Brain microvascular endothelial cell (primary cell): ENCODE results near the gene XXYLT1.

ENCODE experiments used
- DNase-seq: peaks from one replicate; pipeline ENCODE4 v3.0.0-alpha.2; 2020
- H3K27ac ChIP-seq: fragments of 250-450 bp; sonication (Bioruptor Pico); 2 replicates; pipeline ENCODE4 v1.5.1; 2020; ENCODE audit warnings: mild to moderate bottlenecking, moderate library complexity
- H3K27me3 ChIP-seq: fragments of 250-450 bp; sonication (Bioruptor Pico); replicated peaks from 2 replicates; pipeline ENCODE4 v1.5.1; 2020; ENCODE audit warnings: mild to moderate bottlenecking
- H3K36me3 ChIP-seq: fragments of 250-450 bp; sonication (Bioruptor Pico); replicated peaks from 2 replicates; pipeline ENCODE4 v1.5.1; 2020; ENCODE audit warnings: mild to moderate bottlenecking
- H3K4me3 ChIP-seq: 2 replicates; pipeline ENCODE4 v1.5.1; 2011; ENCODE audit warnings: low read depth, mild to moderate bottlenecking, control low read depth, low read length, moderate library complexity
- in situ Hi-C: cut with HindIII; loops from 2 replicates; pipeline ENCODE4 v1.10.0; 2017; ENCODE audit warnings: low sequenced_read_pairs, low pct_ligation_motif_present
- TF ChIP-seq, protein P1 (sequence below): IDR thresholded peaks from 2 replicates; pipeline ENCODE4 v1.5.1; 2011; ENCODE audit warnings: low read depth, mild to moderate bottlenecking, moderate library complexity, low read length, control low read depth, inconsistent platforms; ENCODE audit errors: missing control alignments

The XXYLT1 gene

GRCh38 chr3:195197765-195198425 lies 73.1 kb downstream of the XXYLT1 start:
- Histone ChIP-seq H3K27me3 (no peaks in the 10 kb centered on the region), H3K27ac (peak overlapping the region; percentile 64), H3K36me3 (no peaks in the 10 kb centered on the region), H3K4me3 (no peak overlapping the region)
- in situ Hi-C loops = no loop called here
- DNase-seq = peak; percentile 70
- TF ChIP-seq, protein P1, sequence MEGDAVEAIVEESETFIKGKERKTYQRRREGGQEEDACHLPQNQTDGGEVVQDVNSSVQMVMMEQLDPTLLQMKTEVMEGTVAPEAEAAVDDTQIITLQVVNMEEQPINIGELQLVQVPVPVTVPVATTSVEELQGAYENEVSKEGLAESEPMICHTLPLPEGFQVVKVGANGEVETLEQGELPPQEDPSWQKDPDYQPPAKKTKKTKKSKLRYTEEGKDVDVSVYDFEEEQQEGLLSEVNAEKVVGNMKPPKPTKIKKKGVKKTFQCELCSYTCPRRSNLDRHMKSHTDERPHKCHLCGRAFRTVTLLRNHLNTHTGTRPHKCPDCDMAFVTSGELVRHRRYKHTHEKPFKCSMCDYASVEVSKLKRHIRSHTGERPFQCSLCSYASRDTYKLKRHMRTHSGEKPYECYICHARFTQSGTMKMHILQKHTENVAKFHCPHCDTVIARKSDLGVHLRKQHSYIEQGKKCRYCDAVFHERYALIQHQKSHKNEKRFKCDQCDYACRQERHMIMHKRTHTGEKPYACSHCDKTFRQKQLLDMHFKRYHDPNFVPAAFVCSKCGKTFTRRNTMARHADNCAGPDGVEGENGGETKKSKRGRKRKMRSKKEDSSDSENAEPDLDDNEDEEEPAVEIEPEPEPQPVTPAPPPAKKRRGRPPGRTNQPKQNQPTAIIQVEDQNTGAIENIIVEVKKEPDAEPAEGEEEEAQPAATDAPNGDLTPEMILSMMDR = no peak

- Histone ChIP-seq H3K4me3 (no peak overlapping the region), H3K27me3 (no peaks in the 10 kb centered on the region), H3K36me3 (no peaks in the 10 kb centered on the region), H3K27ac (peak overlapping the region; percentile 64)
- in situ Hi-C loops = no loop called here
- DNase-seq = peak; percentile 74
- TF ChIP-seq, protein P1 = peak; percentile 30
Observed at GRCh38 chr3:195196266-195196665, 74.7 kb downstream of the XXYLT1 start.

DNA sequence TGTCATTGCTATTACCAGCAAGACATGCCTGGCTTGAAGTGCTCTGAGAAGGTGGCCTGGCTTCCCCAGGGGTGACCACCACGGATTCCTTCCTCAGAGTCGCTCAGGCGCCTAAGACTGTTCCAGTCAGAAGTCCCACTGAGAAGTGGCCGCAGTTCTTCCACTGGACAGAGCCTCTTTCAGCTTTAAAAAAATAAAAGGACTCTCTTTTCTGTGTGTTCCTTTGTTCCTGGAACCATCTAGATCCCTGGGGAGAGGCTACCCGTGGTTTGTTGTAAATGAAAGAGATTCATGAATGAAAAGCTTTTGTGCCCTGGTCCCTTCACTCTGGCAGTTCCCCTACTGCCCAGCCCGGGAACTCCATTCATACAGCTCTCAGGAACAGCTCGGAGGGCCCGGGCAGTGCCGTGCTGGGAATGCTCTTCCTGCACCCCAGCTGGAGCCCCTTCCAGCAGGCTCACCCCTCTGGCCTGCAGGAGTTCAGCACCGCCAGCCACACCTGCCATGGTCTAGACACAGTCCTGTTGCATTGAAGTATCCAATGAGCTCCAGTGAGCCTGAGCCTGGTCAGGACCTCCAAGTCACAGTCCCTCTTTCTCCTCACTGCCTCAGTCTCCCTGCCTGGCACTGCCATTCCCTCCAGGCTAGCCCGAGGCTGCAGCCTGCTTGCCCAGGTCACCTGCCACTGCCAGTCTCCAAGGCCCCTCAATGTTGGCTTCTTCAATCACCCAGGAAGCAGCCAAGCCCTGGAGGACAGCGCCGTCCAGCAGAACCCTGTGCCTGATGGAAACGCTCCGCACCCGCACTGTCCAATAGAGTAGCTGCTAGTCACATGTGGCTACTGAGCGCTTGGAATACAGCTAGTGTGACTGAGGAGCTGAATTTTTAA lies 75.4 kb downstream of the XXYLT1 start:
- peak overlapping the region; percentile 18 for H3K27ac ChIP-seq
- H3K4me3 ChIP-seq = no peak overlapping the region
- TF ChIP-seq, protein P1 = peak; percentile 51
- in situ Hi-C loops = no loop called here
- DNase-seq = no peak
- H3K27me3 ChIP-seq = no peaks in the 10 kb centered on the region
- H3K36me3 ChIP-seq = no peaks in the 10 kb centered on the region

GRCh38 chr3:195194559-195195206 lies 76.3 kb downstream of the XXYLT1 start:
- H3K27ac ChIP-seq = peak overlapping the region; percentile 18
- H3K27me3 ChIP-seq = no peaks in the 10 kb centered on the region
- no peak overlapping the region for H3K4me3 ChIP-seq
- TF ChIP-seq, protein P1 = no peak
- no peak for DNase-seq
- in situ Hi-C loops = no loop called here
- H3K36me3 ChIP-seq = no peaks in the 10 kb centered on the region

GRCh38 chr3:195191580-195191979 lies 79.4 kb downstream of the XXYLT1 start:
- in situ Hi-C loops = no loop called here
- Histone ChIP-seq H3K27me3 (no peaks in the 10 kb centered on the region), H3K4me3 (no peak overlapping the region), H3K36me3 (no peaks in the 10 kb centered on the region), H3K27ac (no peak overlapping the region)
- TF ChIP-seq, protein P1 = no peak
- DNase-seq = no peak
